CD8-positive, alpha-beta memory T cell (primary cell): ENCODE data around the gene PPP1R13L. TPM values are rescaled to one million over a fixed set of nuclear protein-coding genes. Genes with fewer than 3 reads are reported as not detected.
"Not testable (repeated sequence)": the region's sequence is repeated elsewhere in the genome, so short reads cannot be mapped to it uniquely, and the experiment has no call there.

Experiments used
- CTCF ChIA-PET: fragments of 350-600 bp; sonication (Branson Sonifier 250); formaldehyde crosslinking; loops from one replicate; lab custom pipeline; 2021; ENCODE audit warnings: antibody characterized with exemption; lab: Charles Lee
- POLR2A ChIA-PET: fragments of 350-600 bp; sonication (Branson Sonifier 250); formaldehyde crosslinking; loops from one replicate; lab custom pipeline; 2021; ENCODE audit warnings: antibody characterized with exemption; lab: Charles Lee
- DNase-seq, 5 donors: peaks; one replicate each; pipeline versions ENCODE4 v3.0.0 to v3.0.0-alpha.2; 2020 to 2022; ENCODE audit warnings: mixed read lengths in 1 of 5
- H3K27ac ChIP-seq: one replicate; pipeline ENCODE4 v1.7.0; 2013; ENCODE audit warnings: low read depth, mild to moderate bottlenecking, low read length, moderate library complexity
- H3K27me3 ChIP-seq: 2 replicates; pipeline ENCODE4 v1.7.0; 2013; ENCODE audit warnings: low read length, mild to moderate bottlenecking; ENCODE audit not compliant: insufficient read depth, poor library complexity, severe bottlenecking
- H3K36me3 ChIP-seq: 2 replicates; pipeline ENCODE4 v1.7.0; 2013; ENCODE audit warnings: mild to moderate bottlenecking, low read length, moderate library complexity; ENCODE audit not compliant: insufficient read depth
- H3K4me1 ChIP-seq: 2 replicates; pipeline ENCODE4 v1.7.0; 2013; ENCODE audit warnings: mild to moderate bottlenecking, low read length, moderate library complexity; ENCODE audit not compliant: insufficient read depth
- H3K4me3 ChIP-seq: 2 replicates; pipeline ENCODE4 v1.7.0; 2013; ENCODE audit warnings: mild to moderate bottlenecking, low read length
- H3K9me3 ChIP-seq: 2 replicates; pipeline ENCODE4 v1.7.0; 2013; ENCODE audit warnings: mild to moderate bottlenecking, low read length
- H3K27ac Mint-ChIP-seq, 8 donors: one replicate each; pipeline ENCODE4 v1.8.0; 2020 to 2021; ENCODE audit warnings: mixed read lengths in 8 of 8, mild to moderate bottlenecking in 6 of 8, inconsistent platforms in 3 of 8, moderate library complexity in 3 of 8
- H3K27me3 Mint-ChIP-seq, 2 donors: one replicate each; pipeline ENCODE4 v1.8.0; 2020 to 2021; ENCODE audit warnings: mixed read lengths in 2 of 2, mild to moderate bottlenecking in 1 of 2, moderate library complexity in 1 of 2
- H3K36me3 Mint-ChIP-seq, 3 donors: one replicate each; pipeline ENCODE4 v1.8.0; 2020 to 2021; ENCODE audit warnings: mixed read lengths in 3 of 3, inconsistent platforms in 1 of 3, mild to moderate bottlenecking in 1 of 3
- H3K4me1 Mint-ChIP-seq, 3 donors: one replicate each; pipeline ENCODE4 v1.8.0; 2020 to 2021; ENCODE audit warnings: mixed read lengths in 3 of 3, inconsistent platforms in 1 of 3, mild to moderate bottlenecking in 1 of 3
- H3K4me3 Mint-ChIP-seq, 7 donors: one replicate each; pipeline ENCODE4 v1.8.0; 2020 to 2021; ENCODE audit warnings: mixed read lengths in 7 of 7, mild to moderate bottlenecking in 6 of 7, moderate library complexity in 4 of 7, inconsistent platforms in 2 of 7
- H3K9me3 Mint-ChIP-seq, 5 donors: one replicate each; pipeline ENCODE4 v1.8.0; 2020 to 2022; ENCODE audit warnings: mixed read lengths in 5 of 5, mild to moderate bottlenecking in 3 of 5, moderate library complexity in 2 of 5, inconsistent platforms in 1 of 5
- polyA plus RNA-seq: library from polyadenylated mRNA; unstranded; fragments of 300-500 nt; fragmentation: Illumina TruSeq; gene quantifications from one replicate; pipeline ENCODE4 v1.2.3, GENCODE V29; 2021
- total RNA-seq, 2 experiments: library from RNA; stranded (reverse); gene quantifications; one replicate each; pipeline ENCODE4 v1.2.3, GENCODE V29; 2021

Gene PPP1R13L
- total and polyA plus RNA-seq, 3 experiments from 2014 or later = 0.83 to 4.3 (median 3.9) TPM

GRCh38 chr19:45340232-45340898 is 64.5 kb downstream of the PPP1R13L start, which contains the start of gene KLC3:
Gene KLC3, plus strand, starts transcription at chr19:45340750. Its CDS starts 4,792 bp downstream, at chr19:45345542.
- H3K4me3 Mint-ChIP-seq = peak within 1 kb of the TSS in 6 of 7 donors; percentile 46 to 73 (median 68)

GRCh38 chr19:45339629-45340028 is 65.2 kb downstream of the PPP1R13L start:
- Histone ChIP-seq H3K4me3 (no peak overlapping the region), H3K27ac (no peak overlapping the region), H3K9me3 (no peaks in the 10 kb centered on the region), H3K36me3 (no peaks in the 10 kb centered on the region), H3K4me1 (peaks cover 9% of the 10 kb centered on the region), H3K27me3 (peaks cover 13% of the 10 kb centered on the region)
- H3K36me3 Mint-ChIP-seq = no peaks in the 10 kb centered on the region
- no peak for DNase-seq
- peak overlapping the region in 1 of 7 donors; percentile 68 for H3K4me3 Mint-ChIP-seq
- H3K27ac Mint-ChIP-seq = no peak overlapping the region
- ChIA-PET CTCF (interaction anchor here (1.4 kb wide), 1 partner anchor 351 kb away, joined by 6 read pairs; no protein-coding TSS in a partner anchor), POLR2A (interaction anchor here (0.5 kb wide), 1 partner anchor 476 kb away, joined by 4 read pairs; no protein-coding TSS in a partner anchor)
- peaks cover 15 to 37% of the 10 kb centered on the region in 2 donors for H3K27me3 Mint-ChIP-seq
- H3K4me1 Mint-ChIP-seq = peaks cover 7 to 9% (median 9%) of the 10 kb centered on the region in 3 donors
- no peaks in the 10 kb centered on the region for H3K9me3 Mint-ChIP-seq

More at GRCh38 chr19:45340232-45340898, 64.5 kb downstream of the PPP1R13L start, which contains the start of gene KLC3:
- POLR2A ChIA-PET = no interaction called here
- no peak within 1 kb of the TSS for H3K4me3 ChIP-seq
- peak in 3 of 5 donors; percentile 24 to 34 (median 31) for DNase-seq
- CTCF ChIA-PET = no interaction called here
- peaks cover 13% of the 10 kb centered on the region for H3K27me3 ChIP-seq
- no peaks in the 10 kb centered on the region for H3K36me3 ChIP-seq
- no peaks in the 10 kb centered on the region for H3K9me3 Mint-ChIP-seq
- peak within 1 kb of the TSS in 1 of 8 donors; percentile 65 for H3K27ac Mint-ChIP-seq
- H3K4me1 ChIP-seq = peaks cover 9% of the 10 kb centered on the region
- H3K27ac ChIP-seq = no peak within 1 kb of the TSS
- no peaks in the 10 kb centered on the region for H3K9me3 ChIP-seq
- peaks cover 17 to 42% of the 10 kb centered on the region in 2 donors for H3K27me3 Mint-ChIP-seq
- no peaks in the 10 kb centered on the region for H3K36me3 Mint-ChIP-seq
- peaks cover 7 to 9% (median 9%) of the 10 kb centered on the region in 3 donors for H3K4me1 Mint-ChIP-seq

- H3K4me1 ChIP-seq = peaks cover 9% of the 10 kb centered on the region
- H3K27ac ChIP-seq = no peak overlapping the region
- no peak for DNase-seq
- ChIA-PET CTCF (interaction anchor here (1.8 kb wide), 1 partner anchor 7 kb away, joined by 6 read pairs; no protein-coding TSS in a partner anchor), POLR2A (no interaction called here)
- Mint-ChIP-seq H3K36me3 (no peaks in the 10 kb centered on the region), H3K4me1 (peaks cover 7 to 9% (median 9%) of the 10 kb centered on the region in 3 donors), H3K27me3 (peaks cover 12 to 34% of the 10 kb centered on the region in 2 donors), H3K27ac (peak overlapping the region in 1 of 8 donors; percentile 90), H3K4me3 (no peak overlapping the region), H3K9me3 (no peaks in the 10 kb centered on the region)
- no peaks in the 10 kb centered on the region for H3K9me3 ChIP-seq
- no peak overlapping the region for H3K4me3 ChIP-seq
- H3K27me3 ChIP-seq = peaks cover 13% of the 10 kb centered on the region
- no peaks in the 10 kb centered on the region for H3K36me3 ChIP-seq
Measured at GRCh38 chr19:45336696-45337251, 68.1 kb downstream of the PPP1R13L start.

- H3K36me3 Mint-ChIP-seq, H3K27me3 ChIP-seq, H3K36me3 ChIP-seq, DNase-seq, H3K9me3 ChIP-seq, H3K27ac Mint-ChIP-seq, H3K27ac ChIP-seq, H3K4me3 Mint-ChIP-seq, CTCF ChIA-PET, H3K4me1 Mint-ChIP-seq, H3K4me3 ChIP-seq, H3K9me3 Mint-ChIP-seq, H3K4me1 ChIP-seq: not testable (repeated sequence)
- peaks cover 11 to 33% of the 10 kb centered on the region in 2 donors for H3K27me3 Mint-ChIP-seq
- POLR2A ChIA-PET = interaction anchor here (0.7 kb wide), 2 partner anchors 93 to 644 kb away, joined by 5 to 7 read pairs; no protein-coding TSS in a partner anchor
Measured at GRCh38 chr19:45334881-45335280, 70.0 kb downstream of the PPP1R13L start.

GRCh38 chr19:45333609-45334303 is 71.1 kb downstream of the PPP1R13L start:
- peaks cover 5% of the 10 kb centered on the region for H3K27me3 ChIP-seq
- peaks cover 3 to 4% (median 4%) of the 10 kb centered on the region in 3 donors for H3K4me1 Mint-ChIP-seq
- CTCF ChIA-PET = no interaction called here
- H3K9me3 ChIP-seq = no peaks in the 10 kb centered on the region
- H3K36me3 ChIP-seq = no peaks in the 10 kb centered on the region
- no peaks in the 10 kb centered on the region for H3K9me3 Mint-ChIP-seq
- POLR2A ChIA-PET = no interaction called here
- H3K4me1 ChIP-seq = peaks cover 5% of the 10 kb centered on the region
- H3K27me3 Mint-ChIP-seq = peaks cover 12 to 23% of the 10 kb centered on the region in 2 donors
- H3K36me3 Mint-ChIP-seq = no peaks in the 10 kb centered on the region
- DNase-seq = no peak
- H3K4me3 Mint-ChIP-seq = no peak overlapping the region
- no peak overlapping the region for H3K27ac ChIP-seq
- no peak overlapping the region for H3K27ac Mint-ChIP-seq
- no peak overlapping the region for H3K4me3 ChIP-seq

GRCh38 chr19:45331411-45331810 is 73.5 kb downstream of the PPP1R13L start:
- no peak overlapping the region for H3K4me3 Mint-ChIP-seq
- peaks cover 0 to under 1% (median 0%) of the 10 kb centered on the region in 3 donors for H3K4me1 Mint-ChIP-seq
- no peak overlapping the region for H3K27ac Mint-ChIP-seq
- Histone ChIP-seq H3K27ac (no peak overlapping the region), H3K36me3 (no peaks in the 10 kb centered on the region), H3K9me3 (no peaks in the 10 kb centered on the region), H3K4me3 (no peak overlapping the region), H3K4me1 (no peaks in the 10 kb centered on the region), H3K27me3 (no peaks in the 10 kb centered on the region)
- CTCF ChIA-PET = no interaction called here
- H3K27me3 Mint-ChIP-seq = peaks cover 2 to 9% of the 10 kb centered on the region in 2 donors
- DNase-seq = no peak
- no peaks in the 10 kb centered on the region for H3K9me3 Mint-ChIP-seq
- H3K36me3 Mint-ChIP-seq = no peaks in the 10 kb centered on the region
- POLR2A ChIA-PET = no interaction called here
